Osteoblast (primary cell): ENCODE data around the gene STK17A. TPM values are rescaled to one million over a fixed set of nuclear protein-coding genes. Genes with fewer than 3 reads are reported as not detected.
A peak's percentile ranks its signal among the peaks of the same experiment; 100 is the strongest.

Experiments
- DNase-seq: peaks from one replicate; pipeline ENCODE4 v3.0.0; 2011; ENCODE audit warnings: low spot score, mixed read lengths; ENCODE audit not compliant: insufficient read length; ENCODE audit errors: missing footprints
- H2AFZ ChIP-seq: 2 replicates; pipeline ENCODE4 v1.6.0; 2011; ENCODE audit warnings: mild to moderate bottlenecking, low read length
- H3K27ac ChIP-seq: 2 replicates; pipeline ENCODE4 v1.5.1; 2011; ENCODE audit warnings: mild to moderate bottlenecking, low read depth, low read length, moderate library complexity
- H3K27me3 ChIP-seq: 2 replicates; pipeline ENCODE4 v1.6.0; 2012; ENCODE audit warnings: mild to moderate bottlenecking, control low read depth, inconsistent platforms, low read length, moderate library complexity; ENCODE audit not compliant: insufficient read depth
- H3K36me3 ChIP-seq: 2 replicates; pipeline ENCODE4 v1.5.1; 2011; ENCODE audit warnings: mild to moderate bottlenecking, low read length, control low read depth, moderate library complexity; ENCODE audit not compliant: insufficient read depth
- H3K4me1 ChIP-seq: 2 replicates; pipeline ENCODE4 v1.5.1; 2011; ENCODE audit warnings: mild to moderate bottlenecking, low read length, control low read depth, moderate library complexity; ENCODE audit not compliant: insufficient read depth
- H3K4me2 ChIP-seq: 2 replicates; pipeline ENCODE4 v1.6.0; 2011; ENCODE audit warnings: mild to moderate bottlenecking, low read length; ENCODE audit not compliant: insufficient read depth
- H3K4me3 ChIP-seq: fragments of 200-600 bp; sonication (generic); 3 replicates; pipeline ENCODE4 v1.5.1; 2012; ENCODE audit warnings: mild to moderate bottlenecking, low read length, inconsistent platforms; ENCODE audit not compliant: insufficient read depth
- H3K79me2 ChIP-seq: 2 replicates; pipeline ENCODE4 v1.6.0; 2012; ENCODE audit warnings: mild to moderate bottlenecking, low read length, control low read depth, inconsistent platforms; ENCODE audit not compliant: insufficient read depth
- H3K9me3 ChIP-seq: 2 replicates; pipeline ENCODE4 v1.5.1; 2011; ENCODE audit warnings: low read depth, low read length, control low read depth
- H4K20me1 ChIP-seq: 2 replicates; pipeline ENCODE4 v1.6.0; 2012; ENCODE audit warnings: mild to moderate bottlenecking, low read length, control low read depth; ENCODE audit not compliant: insufficient read depth
- total RNA-seq: library from RNA; depleted of rRNA; stranded (reverse); fragments of >200 nt; gene quantifications from 2 replicates; pipeline ENCODE4 v1.2.3, GENCODE V29; 2012
- TF ChIP-seq, protein P1 (sequence below): IDR thresholded peaks from 2 replicates; pipeline ENCODE4 v1.5.1; 2011; ENCODE audit warnings: mild to moderate bottlenecking, low read depth, low read length, moderate library complexity; ENCODE audit errors: extremely low read depth

STK17A gene
- total RNA-seq, 1 donor: 109 TPM

DNA sequence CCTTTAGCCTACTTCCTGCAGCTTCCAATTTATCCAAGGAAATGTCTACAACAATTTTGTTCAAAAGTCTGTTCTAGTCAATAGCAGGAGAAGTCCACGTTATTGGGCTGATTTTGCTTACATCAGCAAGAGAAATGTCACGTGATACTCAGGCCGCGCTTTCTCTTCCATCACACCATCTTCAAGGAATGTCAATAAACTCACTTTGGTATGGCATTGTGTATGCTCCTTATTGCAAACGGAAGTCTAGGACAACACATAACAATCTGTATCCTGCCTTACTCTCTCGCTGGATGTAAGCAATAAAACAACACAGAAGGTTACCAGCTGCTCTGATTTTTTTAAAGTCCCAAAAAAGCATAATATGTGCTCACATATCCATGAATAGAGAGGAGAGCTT lies 17.1 kb upstream of the STK17A start:
- Histone ChIP-seq H4K20me1 (no peaks in the 10 kb centered on the region), H3K27me3 (no peaks in the 10 kb centered on the region), H3K36me3 (no peaks in the 10 kb centered on the region), H3K79me2 (no peaks in the 10 kb centered on the region), H3K4me3 (no peak overlapping the region), H3K4me1 (peaks cover 24% of the 10 kb centered on the region), H2AFZ (no peak overlapping the region), H3K4me2 (no peak overlapping the region), H3K9me3 (no peaks in the 10 kb centered on the region), H3K27ac (no peak overlapping the region)
- DNase-seq: no peak
- TF ChIP-seq, protein P1, sequence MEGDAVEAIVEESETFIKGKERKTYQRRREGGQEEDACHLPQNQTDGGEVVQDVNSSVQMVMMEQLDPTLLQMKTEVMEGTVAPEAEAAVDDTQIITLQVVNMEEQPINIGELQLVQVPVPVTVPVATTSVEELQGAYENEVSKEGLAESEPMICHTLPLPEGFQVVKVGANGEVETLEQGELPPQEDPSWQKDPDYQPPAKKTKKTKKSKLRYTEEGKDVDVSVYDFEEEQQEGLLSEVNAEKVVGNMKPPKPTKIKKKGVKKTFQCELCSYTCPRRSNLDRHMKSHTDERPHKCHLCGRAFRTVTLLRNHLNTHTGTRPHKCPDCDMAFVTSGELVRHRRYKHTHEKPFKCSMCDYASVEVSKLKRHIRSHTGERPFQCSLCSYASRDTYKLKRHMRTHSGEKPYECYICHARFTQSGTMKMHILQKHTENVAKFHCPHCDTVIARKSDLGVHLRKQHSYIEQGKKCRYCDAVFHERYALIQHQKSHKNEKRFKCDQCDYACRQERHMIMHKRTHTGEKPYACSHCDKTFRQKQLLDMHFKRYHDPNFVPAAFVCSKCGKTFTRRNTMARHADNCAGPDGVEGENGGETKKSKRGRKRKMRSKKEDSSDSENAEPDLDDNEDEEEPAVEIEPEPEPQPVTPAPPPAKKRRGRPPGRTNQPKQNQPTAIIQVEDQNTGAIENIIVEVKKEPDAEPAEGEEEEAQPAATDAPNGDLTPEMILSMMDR: no peak

DNA sequence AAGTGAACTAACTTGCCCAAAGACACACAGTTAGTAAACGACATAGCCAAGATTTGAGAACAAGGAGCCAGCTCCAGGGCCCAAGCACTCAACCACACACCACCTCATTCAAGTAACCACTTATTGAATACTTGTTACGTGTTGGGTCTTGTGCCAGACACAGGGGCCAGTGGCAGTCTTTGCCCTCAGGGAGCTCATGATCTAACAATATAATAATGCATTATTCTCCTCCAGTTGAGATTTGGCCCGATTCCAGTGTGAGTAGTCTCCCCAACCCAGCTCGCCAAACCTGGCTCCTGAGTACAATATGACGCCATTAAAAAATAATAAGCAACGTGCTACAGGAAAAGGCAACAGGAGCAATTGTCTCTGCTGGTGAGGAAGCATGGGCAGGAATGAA lies 14.4 kb upstream of the STK17A start:
- no peaks in the 10 kb centered on the region for H3K79me2 ChIP-seq
- no peak overlapping the region for H3K4me3 ChIP-seq
- H3K27me3 ChIP-seq: no peaks in the 10 kb centered on the region
- no peaks in the 10 kb centered on the region for H3K9me3 ChIP-seq
- TF ChIP-seq, protein P1: no peak
- H3K27ac ChIP-seq: peak overlapping the region; percentile 94
- H4K20me1 ChIP-seq: no peaks in the 10 kb centered on the region
- peaks cover 31% of the 10 kb centered on the region for H3K4me1 ChIP-seq
- H3K4me2 ChIP-seq: no peak overlapping the region
- H2AFZ ChIP-seq: peak overlapping the region; percentile 13
- peak; percentile 56 for DNase-seq
- H3K36me3 ChIP-seq: no peaks in the 10 kb centered on the region

DNA sequence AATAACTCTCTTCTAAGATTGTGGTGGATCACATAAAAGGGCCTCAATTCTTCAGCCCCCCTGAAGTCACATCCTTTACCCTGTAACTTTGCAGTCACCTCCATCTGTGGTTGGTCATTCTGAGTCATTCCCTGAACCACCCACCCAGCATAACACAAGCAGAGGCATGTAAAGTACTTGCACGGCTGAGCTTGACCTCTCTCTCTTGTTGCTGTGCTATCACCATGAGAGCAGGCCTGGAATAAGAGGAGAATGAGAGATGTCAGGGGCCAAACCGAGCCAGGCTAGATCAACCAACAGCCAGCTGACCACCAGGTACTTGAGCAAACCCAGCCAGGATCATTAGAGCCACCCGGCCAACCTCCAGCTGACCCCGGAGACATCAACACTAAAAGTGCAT lies 13.5 kb upstream of the STK17A start:
- peak; percentile 69 for DNase-seq
- no peaks in the 10 kb centered on the region for H4K20me1 ChIP-seq
- TF ChIP-seq, protein P1: no peak
- H3K4me2 ChIP-seq: peak overlapping the region; percentile 11
- H3K27ac ChIP-seq: peak overlapping the region; percentile 94
- H3K36me3 ChIP-seq: no peaks in the 10 kb centered on the region
- peak overlapping the region; percentile 36 for H2AFZ ChIP-seq
- no peak overlapping the region for H3K4me3 ChIP-seq
- H3K27me3 ChIP-seq: no peaks in the 10 kb centered on the region
- peaks cover 34% of the 10 kb centered on the region for H3K4me1 ChIP-seq
- H3K79me2 ChIP-seq: no peaks in the 10 kb centered on the region
- H3K9me3 ChIP-seq: no peaks in the 10 kb centered on the region

DNA sequence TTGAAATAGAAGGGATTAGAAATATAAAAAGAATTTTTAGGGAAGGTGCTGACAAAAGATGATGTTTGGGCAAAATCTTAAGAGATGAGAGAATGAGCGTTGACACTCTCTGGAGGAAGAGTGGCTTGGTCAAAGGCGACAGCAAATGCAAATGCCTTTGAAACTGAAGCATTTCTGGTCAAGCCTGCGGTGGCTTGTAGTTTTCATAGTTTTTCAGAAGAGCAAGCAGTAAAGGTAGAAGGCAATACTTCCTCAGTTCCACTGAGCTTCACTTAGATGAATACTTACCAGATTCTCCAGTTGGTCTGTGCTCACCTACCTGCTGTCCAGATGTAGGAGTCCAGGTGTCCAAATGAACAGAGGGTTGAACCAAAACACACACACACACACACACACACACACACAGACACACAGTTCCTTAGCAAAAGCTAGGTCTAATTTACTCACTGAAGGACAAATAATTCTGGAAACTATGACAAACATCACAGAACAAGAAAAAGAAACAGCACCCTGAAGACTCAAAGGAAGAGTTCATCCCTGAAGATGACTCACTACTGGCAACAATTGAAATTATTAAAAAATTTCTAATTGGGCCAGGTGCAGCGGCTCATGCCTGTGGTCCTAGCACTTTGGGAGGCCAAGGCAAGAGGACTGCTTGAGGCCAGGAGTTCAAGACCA lies 12.1 kb upstream of the STK17A start:
- peaks cover 34% of the 10 kb centered on the region for H3K4me1 ChIP-seq
- H3K4me2 ChIP-seq: no peak overlapping the region
- no peaks in the 10 kb centered on the region for H3K27me3 ChIP-seq
- H4K20me1 ChIP-seq: no peaks in the 10 kb centered on the region
- no peaks in the 10 kb centered on the region for H3K36me3 ChIP-seq
- H3K27ac ChIP-seq: peak overlapping the region; percentile 94
- H3K4me3 ChIP-seq: no peak overlapping the region
- TF ChIP-seq, protein P1: no peak
- no peaks in the 10 kb centered on the region for H3K79me2 ChIP-seq
- H2AFZ ChIP-seq: no peak overlapping the region
- no peaks in the 10 kb centered on the region for H3K9me3 ChIP-seq
- DNase-seq: no peak
